Osteoblast (primary cell): ENCODE measurements around the gene CUEDC2. TPM values are rescaled to one million over a fixed set of nuclear protein-coding genes. Genes with fewer than 3 reads are reported as not detected.
A peak's percentile ranks its signal among the peaks of the same experiment; 100 is the strongest.

ENCODE experiments used
- DNase-seq: peaks from one replicate; pipeline ENCODE4 v3.0.0; 2011; ENCODE audit warnings: low spot score, mixed read lengths; ENCODE audit not compliant: insufficient read length; ENCODE audit errors: missing footprints
- H2AFZ ChIP-seq: 2 replicates; pipeline ENCODE4 v1.6.0; 2011; ENCODE audit warnings: mild to moderate bottlenecking, low read length
- H3K27ac ChIP-seq: 2 replicates; pipeline ENCODE4 v1.5.1; 2011; ENCODE audit warnings: mild to moderate bottlenecking, low read depth, low read length, moderate library complexity
- H3K27me3 ChIP-seq: 2 replicates; pipeline ENCODE4 v1.6.0; 2012; ENCODE audit warnings: mild to moderate bottlenecking, control low read depth, inconsistent platforms, low read length, moderate library complexity; ENCODE audit not compliant: insufficient read depth
- H3K36me3 ChIP-seq: 2 replicates; pipeline ENCODE4 v1.5.1; 2011; ENCODE audit warnings: mild to moderate bottlenecking, low read length, control low read depth, moderate library complexity; ENCODE audit not compliant: insufficient read depth
- H3K4me1 ChIP-seq: 2 replicates; pipeline ENCODE4 v1.5.1; 2011; ENCODE audit warnings: mild to moderate bottlenecking, low read length, control low read depth, moderate library complexity; ENCODE audit not compliant: insufficient read depth
- H3K4me2 ChIP-seq: 2 replicates; pipeline ENCODE4 v1.6.0; 2011; ENCODE audit warnings: mild to moderate bottlenecking, low read length; ENCODE audit not compliant: insufficient read depth
- H3K4me3 ChIP-seq: fragments of 200-600 bp; sonication (generic); 3 replicates; pipeline ENCODE4 v1.5.1; 2012; ENCODE audit warnings: mild to moderate bottlenecking, low read length, inconsistent platforms; ENCODE audit not compliant: insufficient read depth
- H3K79me2 ChIP-seq: 2 replicates; pipeline ENCODE4 v1.6.0; 2012; ENCODE audit warnings: mild to moderate bottlenecking, low read length, control low read depth, inconsistent platforms; ENCODE audit not compliant: insufficient read depth
- H3K9me3 ChIP-seq: 2 replicates; pipeline ENCODE4 v1.5.1; 2011; ENCODE audit warnings: low read depth, low read length, control low read depth
- H4K20me1 ChIP-seq: 2 replicates; pipeline ENCODE4 v1.6.0; 2012; ENCODE audit warnings: mild to moderate bottlenecking, low read length, control low read depth; ENCODE audit not compliant: insufficient read depth
- total RNA-seq: library from RNA; depleted of rRNA; stranded (reverse); fragments of >200 nt; gene quantifications from 2 replicates; pipeline ENCODE4 v1.2.3, GENCODE V29; 2012
- TF ChIP-seq, protein P1 (sequence below): IDR thresholded peaks from 2 replicates; pipeline ENCODE4 v1.5.1; 2011; ENCODE audit warnings: mild to moderate bottlenecking, low read depth, low read length, moderate library complexity; ENCODE audit errors: extremely low read depth

Gene CUEDC2
- total RNA-seq, 1 donor = 46.7 TPM

DNA sequence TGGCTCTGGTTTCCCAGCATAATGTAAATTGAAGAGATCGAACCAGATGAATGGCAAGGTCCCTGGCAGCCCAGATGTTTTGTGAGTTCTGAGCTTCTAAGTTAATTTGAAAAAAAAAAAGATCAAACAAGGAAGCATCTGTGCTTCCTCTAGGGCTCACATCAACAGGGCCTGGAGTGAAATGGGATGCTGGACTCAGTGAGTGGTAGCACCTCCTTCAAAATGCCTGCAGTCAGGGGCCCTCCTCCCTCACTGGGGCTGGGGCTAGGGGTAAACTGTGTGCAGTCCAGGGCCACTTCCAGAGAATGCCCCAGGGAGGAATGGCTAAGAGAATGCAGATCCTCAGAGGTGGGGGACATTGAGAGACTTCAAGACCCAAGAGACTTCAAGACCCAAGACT, 6.0 kb upstream of the CUEDC2 start:
- no peak overlapping the region for H2AFZ ChIP-seq
- H3K4me1 ChIP-seq = peaks cover 26% of the 10 kb centered on the region
- H3K79me2 ChIP-seq = no peaks in the 10 kb centered on the region
- DNase-seq = peak; percentile 69
- H3K4me2 ChIP-seq = no peak overlapping the region
- H3K27me3 ChIP-seq = no peaks in the 10 kb centered on the region
- H3K9me3 ChIP-seq = no peaks in the 10 kb centered on the region
- no peak overlapping the region for H3K4me3 ChIP-seq
- no peaks in the 10 kb centered on the region for H3K36me3 ChIP-seq
- H3K27ac ChIP-seq = no peak overlapping the region
- no peaks in the 10 kb centered on the region for H4K20me1 ChIP-seq
- TF ChIP-seq, protein P1, sequence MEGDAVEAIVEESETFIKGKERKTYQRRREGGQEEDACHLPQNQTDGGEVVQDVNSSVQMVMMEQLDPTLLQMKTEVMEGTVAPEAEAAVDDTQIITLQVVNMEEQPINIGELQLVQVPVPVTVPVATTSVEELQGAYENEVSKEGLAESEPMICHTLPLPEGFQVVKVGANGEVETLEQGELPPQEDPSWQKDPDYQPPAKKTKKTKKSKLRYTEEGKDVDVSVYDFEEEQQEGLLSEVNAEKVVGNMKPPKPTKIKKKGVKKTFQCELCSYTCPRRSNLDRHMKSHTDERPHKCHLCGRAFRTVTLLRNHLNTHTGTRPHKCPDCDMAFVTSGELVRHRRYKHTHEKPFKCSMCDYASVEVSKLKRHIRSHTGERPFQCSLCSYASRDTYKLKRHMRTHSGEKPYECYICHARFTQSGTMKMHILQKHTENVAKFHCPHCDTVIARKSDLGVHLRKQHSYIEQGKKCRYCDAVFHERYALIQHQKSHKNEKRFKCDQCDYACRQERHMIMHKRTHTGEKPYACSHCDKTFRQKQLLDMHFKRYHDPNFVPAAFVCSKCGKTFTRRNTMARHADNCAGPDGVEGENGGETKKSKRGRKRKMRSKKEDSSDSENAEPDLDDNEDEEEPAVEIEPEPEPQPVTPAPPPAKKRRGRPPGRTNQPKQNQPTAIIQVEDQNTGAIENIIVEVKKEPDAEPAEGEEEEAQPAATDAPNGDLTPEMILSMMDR = no peak

DNA sequence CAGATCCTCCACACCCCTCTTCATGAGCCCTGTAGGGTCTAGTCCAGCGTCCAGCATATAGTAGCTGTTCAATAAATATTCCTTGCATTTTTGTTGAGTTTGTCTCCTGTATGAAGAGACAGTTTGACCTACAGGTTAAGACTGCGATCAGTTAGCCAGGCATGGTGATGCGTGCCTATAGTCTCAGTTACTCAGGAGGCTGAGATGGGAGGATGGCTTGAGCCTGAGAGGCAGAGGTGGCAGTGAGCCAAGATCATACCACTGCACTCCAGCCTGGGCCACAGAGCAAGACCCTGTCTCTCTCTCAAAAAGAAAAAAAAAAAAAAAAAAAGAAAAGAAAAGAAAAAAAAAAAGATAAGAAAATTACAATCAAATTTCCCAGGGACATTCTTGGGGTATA, 5.1 kb upstream of the CUEDC2 start:
- H3K27ac ChIP-seq = no peak overlapping the region
- H2AFZ ChIP-seq = no peak overlapping the region
- no peaks in the 10 kb centered on the region for H3K36me3 ChIP-seq
- no peaks in the 10 kb centered on the region for H4K20me1 ChIP-seq
- H3K9me3 ChIP-seq = no peaks in the 10 kb centered on the region
- TF ChIP-seq, protein P1 = no peak
- peak overlapping the region; percentile 18 for H3K4me2 ChIP-seq
- no peaks in the 10 kb centered on the region for H3K79me2 ChIP-seq
- no peaks in the 10 kb centered on the region for H3K27me3 ChIP-seq
- no peak for DNase-seq
- H3K4me1 ChIP-seq = peaks cover 26% of the 10 kb centered on the region
- no peak overlapping the region for H3K4me3 ChIP-seq

DNA sequence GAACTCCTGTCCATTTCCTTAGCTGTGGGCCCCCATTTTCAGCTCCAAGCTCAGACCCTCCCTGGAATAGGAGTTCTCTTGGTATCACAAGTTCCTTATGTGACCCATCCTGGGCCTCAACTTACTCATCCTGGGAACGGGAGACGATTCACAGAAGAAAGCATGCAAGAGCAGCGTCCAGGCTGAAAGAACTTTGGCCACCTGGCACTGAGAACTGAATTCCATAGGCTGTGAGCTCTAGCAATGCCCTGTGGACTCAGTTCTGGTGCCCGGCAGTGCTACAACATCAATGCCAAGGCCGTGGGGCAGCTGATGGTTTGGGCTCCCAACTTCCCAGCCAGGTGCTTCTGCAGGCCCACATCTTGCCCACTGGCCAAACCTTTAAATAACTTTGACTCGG, 3.9 kb upstream of the CUEDC2 start:
- H3K9me3 ChIP-seq = no peaks in the 10 kb centered on the region
- TF ChIP-seq, protein P1 = no peak
- H4K20me1 ChIP-seq = no peaks in the 10 kb centered on the region
- peak overlapping the region; percentile 64 for H3K4me3 ChIP-seq
- no peaks in the 10 kb centered on the region for H3K27me3 ChIP-seq
- peaks cover 9% of the 10 kb centered on the region for H3K79me2 ChIP-seq
- DNase-seq = peak; percentile 74
- H3K4me2 ChIP-seq = peak overlapping the region; percentile 76
- no peaks in the 10 kb centered on the region for H3K36me3 ChIP-seq
- H3K27ac ChIP-seq = no peak overlapping the region
- H3K4me1 ChIP-seq = peaks cover 33% of the 10 kb centered on the region
- no peak overlapping the region for H2AFZ ChIP-seq

DNA sequence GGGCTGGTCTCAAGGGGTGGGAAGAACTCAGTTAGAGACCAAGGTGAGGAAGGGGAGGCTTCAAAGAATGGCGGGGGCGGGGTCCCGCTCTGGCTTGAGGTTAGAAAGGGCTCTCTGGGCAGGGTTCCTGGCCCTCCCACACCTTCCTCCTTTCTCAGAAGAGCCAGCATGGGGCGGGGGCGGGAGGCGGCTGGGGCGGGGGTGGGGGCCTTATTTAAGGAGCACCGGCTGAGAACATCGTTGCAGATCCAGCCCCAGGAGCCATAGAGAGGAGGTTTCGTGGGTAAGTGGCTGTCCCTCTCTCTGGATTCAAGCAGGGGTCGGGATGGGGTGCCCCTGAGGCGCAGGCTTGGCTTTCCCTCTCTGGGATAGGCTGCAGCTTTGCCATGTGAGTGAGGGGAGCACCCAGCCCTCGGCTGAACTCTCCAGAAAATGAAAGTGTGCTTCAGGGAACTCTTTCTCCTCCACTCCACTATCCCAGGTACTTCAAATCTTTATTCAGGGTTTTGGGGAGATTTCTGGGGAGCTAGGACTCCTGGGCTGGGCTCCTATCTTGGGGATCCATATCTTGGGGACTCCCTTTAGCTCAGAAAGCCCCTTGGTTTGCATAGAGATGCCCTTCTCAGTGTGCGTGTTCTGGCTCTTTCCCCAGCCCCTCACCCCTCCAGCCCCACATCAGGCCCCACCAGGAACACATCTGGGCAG, 3.3 kb upstream of the CUEDC2 start:
- peaks cover 34% of the 10 kb centered on the region for H3K4me1 ChIP-seq
- H4K20me1 ChIP-seq = no peaks in the 10 kb centered on the region
- H3K27me3 ChIP-seq = no peaks in the 10 kb centered on the region
- H3K27ac ChIP-seq = peak overlapping the region; percentile 56
- DNase-seq = peak; percentile 81
- no peaks in the 10 kb centered on the region for H3K9me3 ChIP-seq
- TF ChIP-seq, protein P1 = no peak
- H2AFZ ChIP-seq = peak overlapping the region; percentile 87
- H3K79me2 ChIP-seq = peaks cover 11% of the 10 kb centered on the region
- H3K36me3 ChIP-seq = peaks cover 3% of the 10 kb centered on the region
- peak overlapping the region; percentile 76 for H3K4me2 ChIP-seq
- peak overlapping the region; percentile 64 for H3K4me3 ChIP-seq
